ENCODE results near the gene TRIM37. TPM values are rescaled to one million over a fixed set of nuclear protein-coding genes. Genes with fewer than 3 reads are reported as not detected.

The TRIM37 gene
- total and polyA plus RNA-seq, 2 of the 8 experiments (the other 6 are each of a cell fraction or from before 2014, with no cell fraction given) = 38.2 to 57.0 TPM

- H3K23me2 ChIP-seq (ENCODE audit: low read depth, low read length) = no peaks in the 10 kb centered on the region
- no peak overlapping the region for H3K4ac ChIP-seq (replicated peaks; ENCODE audit: insufficient read length, low read depth, low read length)
- H2BK20ac ChIP-seq (ENCODE audit: low read length) = no peak overlapping the region
- H2BK15ac ChIP-seq (ENCODE audit: low read length) = no peak overlapping the region
- H4K8ac ChIP-seq (ENCODE audit: extremely low read depth, insufficient read depth, low read length) = no peak overlapping the region
- no peak overlapping the region for H3K9ac ChIP-seq (replicated peaks in 1 of 4; ENCODE audit: extremely low read depth in 1 of 4, low read depth in 3 of 4, low read length in 3 of 4)
- no peak for FAIRE-seq
- no peak for DNase-seq (ENCODE audit: low read depth in 1 of 2, low spot score in 2 of 2)
- no peaks in the 10 kb centered on the region for H4K20me1 ChIP-seq (replicated peaks in 1 of 2; ENCODE audit: control insufficient read depth in 1 of 2, insufficient read depth in 2 of 2, low read length in 2 of 2)
- no peak overlapping the region for H3K18ac ChIP-seq (ENCODE audit: extremely low read depth, low read length)
- no peak overlapping the region for H3K27ac ChIP-seq (ENCODE audit: low read depth, low read length)
- no peaks in the 10 kb centered on the region for H3K79me1 ChIP-seq (ENCODE audit: low read depth, low read length)
- no peak overlapping the region for H4K5ac ChIP-seq (ENCODE audit: insufficient read length, low read depth, low read length)
- H2AK5ac ChIP-seq (ENCODE audit: low read depth, low read length) = no peak overlapping the region
- no peak overlapping the region for H3K23ac ChIP-seq (ENCODE audit: insufficient read length)
- H2BK12ac ChIP-seq (ENCODE audit: low read depth, low read length) = no peak overlapping the region
- H4K91ac ChIP-seq (replicated peaks; ENCODE audit: insufficient read length, low read length) = no peak overlapping the region
- H3K79me2 ChIP-seq (ENCODE audit: control insufficient read depth in 1 of 2, insufficient read depth in 2 of 2, low read length in 2 of 2) = no peaks in the 10 kb centered on the region
- H3K4me2 ChIP-seq (ENCODE audit: insufficient read depth in 1 of 2, low read depth in 2 of 2, low read length in 2 of 2) = no peak overlapping the region
- no peak overlapping the region for H3K56ac ChIP-seq (replicated peaks; ENCODE audit: insufficient read length, low read depth, low read length)
- ChIA-PET POLR2A (ENCODE audit: partially characterized antibody) (interaction anchor here (1.1 kb wide), 1 partner anchor 472 kb away, joined by 4 read pairs; the partner anchor contains the start of gene MTMR4), CTCF (ENCODE audit: partially characterized antibody) (interaction anchor here (0.9 kb wide), 1 partner anchor 467 kb away, joined by 3 read pairs; no protein-coding TSS in a partner anchor)
- H3K9me3 ChIP-seq (ENCODE audit: insufficient read depth in 2 of 2, low read depth in 1 of 2, low read length in 1 of 2) = no peaks in the 10 kb centered on the region
- no peak overlapping the region for H2BK120ac ChIP-seq (replicated peaks; ENCODE audit: low read depth, low read length)
- peaks cover 0 to 6% (median 2%) of the 10 kb centered on the region in 4 experiments; a peak in 2 of 7 replicates for H3K4me1 ChIP-seq (replicated peaks in 1 of 4; ENCODE audit: control insufficient read depth in 3 of 4, insufficient read depth in 4 of 4, low read length in 3 of 4)
- H3K27me3 ChIP-seq (replicated peaks in 1 of 4; ENCODE audit: control insufficient read depth in 3 of 4, extremely low read depth in 1 of 4, insufficient read depth in 3 of 4, low read length in 3 of 4) = no peaks in the 10 kb centered on the region
- TF ChIP-seq GTF2F1 (IDR thresholded peaks at IDR 0.05; ENCODE audit: borderline replicate concordance, low read depth, low read length) (no peak), CTBP2 (IDR thresholded peaks at IDR 0.05; ENCODE audit: borderline replicate concordance, insufficient read depth, insufficient read length, low read length) (no peak), KDM5A (IDR thresholded peaks at IDR 0.05; ENCODE audit: low read length) (no peak), POU5F1 (IDR thresholded peaks at IDR 0.05; ENCODE audit: low read depth, low read length) (no peak), TCF12 (IDR thresholded peaks at IDR 0.05; ENCODE audit: low read depth, low read length) (no peak), SIX5 (IDR thresholded peaks at IDR 0.05; ENCODE audit: low read depth, low read length) (no peak), NANOG (IDR thresholded peaks at IDR 0.05; ENCODE audit: insufficient read depth, low read depth, low read length, poor library complexity, severe bottlenecking) (no peak), BACH1 (IDR thresholded peaks at IDR 0.05; ENCODE audit: low read length) (no peak), HDAC2 (IDR thresholded peaks at IDR 0.05; ENCODE audit: borderline replicate concordance in 1 of 2, low read depth in 2 of 2, low read length in 2 of 2) (no peak)
- H3K14ac ChIP-seq (ENCODE audit: insufficient read length) = no peak overlapping the region
- H2BK5ac ChIP-seq (ENCODE audit: low read depth, low read length) = no peak overlapping the region
- no peaks in the 10 kb centered on the region; a peak in 1 of 8 replicates for H3K36me3 ChIP-seq (ENCODE audit: control insufficient read depth in 2 of 4, insufficient read depth in 4 of 4, low read length in 3 of 4)
- WGBS, 2 experiments (ENCODE audit: extremely low coverage in 1 of 2, insufficient coverage in 1 of 2, insufficient read length in 1 of 2, insufficient replicate concordance in 2 of 2, low coverage in 1 of 2, low lambda C conversion rate in 2 of 2, missing lambda C conversion rate in 1 of 2) = 85% methylated on average over 6 of the region's 6 CpGs; no CpG with 5 or more reads in 1 of the 2 experiments
- no peak overlapping the region for H3K4me3 ChIP-seq (ENCODE audit: extremely low read depth in 1 of 4, insufficient read depth in 2 of 4, low read depth in 3 of 4, low read length in 4 of 4)
- H2AFZ ChIP-seq (ENCODE audit: low read length) = no peak overlapping the region
Observed at GRCh38 chr17:58985971-58986370, 120.7 kb downstream of the TRIM37 start.

All from H1 (cell line).